Upper lobe of left lung (tissue), 6 donors: ENCODE data around the gene SLC26A1. TPM values are rescaled to one million over a fixed set of nuclear protein-coding genes. Genes with fewer than 3 reads are reported as not detected.
A peak's percentile ranks its signal among the peaks of the same experiment; 100 is the strongest.

Experiments
- ATAC-seq, 2 donors: fragments of 200-7000 bp; cut with Tn5 transposase; one replicate each; pipeline ENCODE4 v1.9.1; 2022; ENCODE audit warnings: mild to moderate bottlenecking in 2 of 2, moderate library complexity in 2 of 2; ENCODE audit not compliant: low FRiP score in 2 of 2
- DNase-seq, 2 donors: peaks; one replicate each; pipeline ENCODE4 v3.0.0-alpha.2; 2019 to 2020
- H3K27ac ChIP-seq, 4 donors: fragments of 200-600 bp; sonication (generic); one replicate each; pipeline ENCODE4 v1.5.1; 2016 to 2019
- H3K27me3 ChIP-seq, 4 donors: fragments of 200-600 bp; sonication (generic); one replicate each; pipeline ENCODE4 v1.5.1; 2017 to 2019
- H3K36me3 ChIP-seq, 4 donors: fragments of 200-600 bp; sonication (generic); one replicate each; pipeline ENCODE4 v1.5.1; 2016 to 2019
- H3K4me1 ChIP-seq, 4 donors: fragments of 200-600 bp; sonication (generic); one replicate each; pipeline ENCODE4 v1.5.1; 2018 to 2019
- H3K4me3 ChIP-seq, 4 donors: fragments of 200-600 bp; sonication (generic); one replicate each; pipeline ENCODE4 v1.5.1; 2017 to 2019; ENCODE audit warnings: mild to moderate bottlenecking in 2 of 4, moderate library complexity in 1 of 4
- H3K9me3 ChIP-seq, 4 donors: fragments of 200-600 bp; sonication (generic); one replicate each; pipeline ENCODE4 v1.5.1; 2018 to 2019
- CTCF ChIP-seq, 6 experiments: fragments of 450-650 bp in 4 of 6; fragments of 200-600 bp in 2 of 6; sonication (generic) in 2 of 6; IDR thresholded peaks; one replicate each; pipeline ENCODE4 v1.5.1; 2016 to 2019; ENCODE audit warnings: antibody characterized with exemption in 6 of 6
- EP300 ChIP-seq, 4 donors: sonication (generic); formaldehyde crosslinking; IDR thresholded peaks; one replicate each; pipeline ENCODE4 v1.5.1; 2017; ENCODE audit warnings: antibody characterized with exemption in 4 of 4, control low read depth in 2 of 4
- POLR2A ChIP-seq, 4 donors: fragments of 450-650 bp; IDR thresholded peaks; one replicate each; pipeline ENCODE4 v1.5.1; 2016 to 2017; ENCODE audit warnings: antibody characterized with exemption in 4 of 4, mild to moderate bottlenecking in 2 of 4
- POLR2AphosphoS5 ChIP-seq, 2 donors: sonication (generic); formaldehyde crosslinking; IDR thresholded peaks; one replicate each; pipeline ENCODE4 v1.5.1; 2017; ENCODE audit warnings: antibody characterized with exemption in 2 of 2
- WGBS, 2 donors: methylation state at CpG; one replicate each; pipeline ENCODE4 v1.1.5; 2017 to 2018; 5-methylcytosine and 5-hydroxymethylcytosine counted together
- total RNA-seq, 6 donors: library from RNA; depleted of rRNA in 4 of 6; stranded (reverse); fragments of >200 nt in 4 of 6; gene quantifications; one replicate each; pipeline versions ENCODE4 v1.1.0 to v1.2.1, GENCODE V29; 2016 to 2021
- donor health status: DM: no; HTN: no; CAD: no; lungs with moderate emphysema.
- donor health status: DM: no; HTN: yes; CAD: no; lungs with severe emphysema.

Gene SLC26A1
- total RNA-seq, 6 donors from 2014 or later, result 0.39 to 2.1 (median 0.68) TPM

- Histone ChIP-seq H3K4me1 (peaks cover 25 to 41% (median 32%) of the 10 kb centered on the region in 4 donors), H3K27me3 (no peaks in the 10 kb centered on the region), H3K27ac (no peak overlapping the region), H3K36me3 (peaks cover 0 to 18% (median 9%) of the 10 kb centered on the region in 4 donors), H3K9me3 (no peaks in the 10 kb centered on the region), H3K4me3 (no peak overlapping the region)
- WGBS, 2 donors, result 94 to 98% methylated on average over 9 to 50 of the region's 58 CpGs
- ATAC-seq (no peak), DNase-seq (peak in 1 of 2 donors; percentile 86)
- no peak for TF ChIP-seq POLR2AphosphoS5 (IDR thresholded peaks at IDR 0.05)
- TF ChIP-seq EP300 (IDR thresholded peaks at IDR 0.05), result no peak
- no peak for TF ChIP-seq POLR2A (IDR thresholded peaks at IDR 0.05)
- no peak for TF ChIP-seq CTCF (IDR thresholded peaks at IDR 0.05)
These were observed 3.3 kb downstream of the SLC26A1 start for GRCh38 chr4:989722-990471.

GRCh38 chr4:988726-989721 is 4.2 kb downstream of the SLC26A1 start:
- WGBS, 2 donors, result 83 to 95% methylated on average over 18 to 52 of the region's 69 CpGs
- H3K27ac ChIP-seq, result no peak overlapping the region
- no peak for ATAC-seq
- H3K4me3 ChIP-seq, result no peak overlapping the region
- H3K27me3 ChIP-seq, result no peaks in the 10 kb centered on the region
- TF ChIP-seq POLR2AphosphoS5 (IDR thresholded peaks at IDR 0.05) (no peak), CTCF (IDR thresholded peaks at IDR 0.05) (no peak), POLR2A (IDR thresholded peaks at IDR 0.05) (no peak), EP300 (IDR thresholded peaks at IDR 0.05) (no peak)
- H3K4me1 ChIP-seq, result peaks cover 25 to 45% (median 36%) of the 10 kb centered on the region in 4 donors
- no peaks in the 10 kb centered on the region for H3K9me3 ChIP-seq
- H3K36me3 ChIP-seq, result peaks cover 0 to 18% (median 9%) of the 10 kb centered on the region in 4 donors
- peak in 1 of 2 donors; percentile 81 for DNase-seq

- DNase-seq, result peak in 1 of 2 donors; percentile 85
- Histone ChIP-seq H3K27me3 (no peaks in the 10 kb centered on the region), H3K36me3 (peaks cover 0 to 18% (median 9%) of the 10 kb centered on the region in 4 donors), H3K4me3 (peak overlapping the region; percentile 63 to 94 (median 75)), H3K27ac (peak overlapping the region; percentile 58 to 77 (median 70)), H3K4me1 (peaks cover 22 to 39% (median 32%) of the 10 kb centered on the region in 4 donors), H3K9me3 (no peaks in the 10 kb centered on the region)
- ATAC-seq, result peak; percentile 7 to 26
- TF ChIP-seq CTCF (IDR thresholded peaks at IDR 0.05) (no peak), POLR2AphosphoS5 (IDR thresholded peaks at IDR 0.05) (no peak), EP300 (IDR thresholded peaks at IDR 0.05) (no peak), POLR2A (IDR thresholded peaks at IDR 0.05) (no peak)
- WGBS, 2 donors, result 67 to 78% methylated on average over 14 to 29 of the region's 37 CpGs
These were observed 5.3 kb downstream of the SLC26A1 start for GRCh38 chr4:987624-988513.
